RWPE2 (cell line): ENCODE results near the gene ZNF496.

Source experiments
- ATAC-seq: fragments of 200-7000 bp; cut with Tn5 transposase; 3 replicates; pipeline ENCODE4 v1.9.1; 2021; ENCODE audit warnings: low read depth
- DNase-seq: peaks from one replicate; pipeline ENCODE4 v3.0.0-alpha.2; 2020; ENCODE audit warnings: low spot score
- H3K27ac ChIP-seq: fragments of 450-650 bp; 2 replicates; pipeline ENCODE4 v1.5.1; 2017; ENCODE audit warnings: mild to moderate bottlenecking; ENCODE audit not compliant: poor library complexity, severe bottlenecking
- H3K27me3 ChIP-seq: fragments of 250-450 bp; sonication (Bioruptor Pico); 2 replicates; pipeline ENCODE4 v1.5.1; 2021; ENCODE audit warnings: mild to moderate bottlenecking, moderate library complexity; ENCODE audit not compliant: insufficient read depth, poor library complexity, severe bottlenecking
- H3K36me3 ChIP-seq: fragments of 250-450 bp; sonication (Bioruptor Pico); 2 replicates; pipeline ENCODE4 v1.5.1; 2020; ENCODE audit warnings: low read depth, mild to moderate bottlenecking, moderate library complexity
- H3K4me1 ChIP-seq: fragments of 250-450 bp; sonication (Bioruptor Pico); 2 replicates; pipeline ENCODE4 v1.5.1; 2021; ENCODE audit warnings: mild to moderate bottlenecking, moderate library complexity; ENCODE audit not compliant: insufficient read depth, poor library complexity, severe bottlenecking
- H3K4me3 ChIP-seq: fragments of 250-450 bp; sonication (Bioruptor Pico); 2 replicates; pipeline ENCODE4 v1.5.1; 2021; ENCODE audit warnings: mild to moderate bottlenecking, moderate library complexity; ENCODE audit not compliant: severe bottlenecking
- H3K9me3 ChIP-seq: fragments of 250-450 bp; sonication (Bioruptor Pico); 2 replicates; pipeline ENCODE4 v1.5.1; 2021; ENCODE audit warnings: mild to moderate bottlenecking, moderate library complexity; ENCODE audit not compliant: severe bottlenecking
- TF ChIP-seq, protein P1 (sequence below): fragments of 450-650 bp; IDR thresholded peaks from one replicate; pipeline ENCODE4 v1.5.1; 2017; ENCODE audit warnings: mild to moderate bottlenecking, moderate library complexity; ENCODE audit not compliant: poor library complexity, severe bottlenecking

ZNF496 gene

DNA sequence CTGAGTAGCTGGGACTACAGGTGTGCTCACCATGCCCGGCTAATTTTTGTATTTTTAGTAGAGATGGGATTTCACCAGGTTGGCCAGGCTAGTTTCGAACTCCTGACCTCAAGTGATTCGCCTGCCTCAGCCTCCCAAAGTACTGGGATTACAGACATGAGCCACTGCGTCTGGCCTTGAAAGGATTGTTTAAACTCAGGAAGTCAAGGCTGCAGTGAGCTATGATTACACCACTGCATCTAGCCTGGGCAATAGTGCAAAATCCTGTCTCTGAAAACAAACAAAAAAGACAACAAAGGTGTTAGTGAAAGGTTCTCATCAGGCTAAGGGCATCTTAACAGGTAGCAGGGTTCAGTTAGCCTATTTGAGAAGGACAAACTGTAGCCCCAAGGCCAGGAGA lies 14.2 kb upstream of the ZNF496 start:
- H3K27ac ChIP-seq = no peak overlapping the region
- TF ChIP-seq, protein P1, sequence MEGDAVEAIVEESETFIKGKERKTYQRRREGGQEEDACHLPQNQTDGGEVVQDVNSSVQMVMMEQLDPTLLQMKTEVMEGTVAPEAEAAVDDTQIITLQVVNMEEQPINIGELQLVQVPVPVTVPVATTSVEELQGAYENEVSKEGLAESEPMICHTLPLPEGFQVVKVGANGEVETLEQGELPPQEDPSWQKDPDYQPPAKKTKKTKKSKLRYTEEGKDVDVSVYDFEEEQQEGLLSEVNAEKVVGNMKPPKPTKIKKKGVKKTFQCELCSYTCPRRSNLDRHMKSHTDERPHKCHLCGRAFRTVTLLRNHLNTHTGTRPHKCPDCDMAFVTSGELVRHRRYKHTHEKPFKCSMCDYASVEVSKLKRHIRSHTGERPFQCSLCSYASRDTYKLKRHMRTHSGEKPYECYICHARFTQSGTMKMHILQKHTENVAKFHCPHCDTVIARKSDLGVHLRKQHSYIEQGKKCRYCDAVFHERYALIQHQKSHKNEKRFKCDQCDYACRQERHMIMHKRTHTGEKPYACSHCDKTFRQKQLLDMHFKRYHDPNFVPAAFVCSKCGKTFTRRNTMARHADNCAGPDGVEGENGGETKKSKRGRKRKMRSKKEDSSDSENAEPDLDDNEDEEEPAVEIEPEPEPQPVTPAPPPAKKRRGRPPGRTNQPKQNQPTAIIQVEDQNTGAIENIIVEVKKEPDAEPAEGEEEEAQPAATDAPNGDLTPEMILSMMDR = no peak
- DNase-seq (no peak), ATAC-seq (no peak)
- no peaks in the 10 kb centered on the region for H3K36me3 ChIP-seq
- H3K9me3 ChIP-seq = no peaks in the 10 kb centered on the region
- no peak overlapping the region for H3K4me3 ChIP-seq
- peaks cover 4% of the 10 kb centered on the region for H3K4me1 ChIP-seq
- H3K27me3 ChIP-seq = no peaks in the 10 kb centered on the region

DNA sequence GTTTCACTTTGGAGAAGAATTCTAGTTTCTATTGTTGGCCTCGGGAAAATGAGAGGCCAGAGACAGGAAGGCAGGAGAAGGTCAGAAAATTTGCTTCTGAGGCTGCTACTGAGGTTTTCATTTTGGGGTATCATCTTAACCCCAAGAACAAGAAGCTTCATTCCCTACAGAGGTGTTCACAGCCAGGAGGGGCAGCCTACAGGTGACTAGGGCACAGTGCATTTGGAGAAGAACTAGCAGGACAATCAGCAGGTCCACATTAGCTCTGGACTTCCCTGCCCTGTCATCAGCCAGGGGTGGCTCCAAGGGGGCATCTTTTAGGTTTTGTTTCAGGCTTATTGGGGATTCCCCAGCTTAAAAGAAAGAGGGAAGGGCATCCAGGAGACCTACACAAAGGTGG lies 12.1 kb upstream of the ZNF496 start:
- Histone ChIP-seq H3K4me1 (peaks cover 4% of the 10 kb centered on the region), H3K27ac (no peak overlapping the region), H3K27me3 (no peaks in the 10 kb centered on the region), H3K4me3 (no peak overlapping the region), H3K9me3 (no peaks in the 10 kb centered on the region), H3K36me3 (no peaks in the 10 kb centered on the region)
- ATAC-seq (no peak), DNase-seq (no peak)
- TF ChIP-seq, protein P1 = no peak

DNA sequence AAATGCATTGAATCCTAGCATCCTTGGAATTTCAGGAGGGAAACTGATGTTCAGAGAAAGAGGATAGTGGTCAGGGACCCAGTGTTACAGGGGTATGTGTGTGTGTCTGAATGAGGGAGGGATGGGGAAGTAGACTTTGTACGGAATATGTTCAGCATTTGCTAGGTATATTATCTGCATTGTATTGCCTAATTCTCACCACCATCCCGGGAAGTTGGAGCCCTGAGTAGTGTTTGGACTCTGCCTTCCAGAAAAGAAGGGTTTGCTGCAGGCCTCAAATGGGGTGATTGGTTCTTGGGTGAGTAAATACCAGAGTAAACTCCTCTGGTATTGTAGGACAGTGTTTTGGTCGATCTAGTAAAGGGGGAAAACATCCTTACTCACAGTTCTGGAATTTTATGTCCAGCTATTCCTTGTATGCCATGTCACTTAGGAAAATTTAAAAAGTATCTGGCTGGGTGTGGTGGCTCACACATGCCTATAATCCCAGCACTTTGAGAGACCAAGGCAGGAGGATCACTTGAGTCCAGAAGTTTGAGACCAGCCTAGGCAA lies 7.1 kb upstream of the ZNF496 start:
- H3K4me1 ChIP-seq = peaks cover 4% of the 10 kb centered on the region
- no peaks in the 10 kb centered on the region for H3K9me3 ChIP-seq
- H3K36me3 ChIP-seq = peaks cover 3% of the 10 kb centered on the region
- ATAC-seq = no peak
- H3K4me3 ChIP-seq = no peak overlapping the region
- no peaks in the 10 kb centered on the region for H3K27me3 ChIP-seq
- H3K27ac ChIP-seq = no peak overlapping the region
- no peak for DNase-seq
- TF ChIP-seq, protein P1 = no peak

DNA sequence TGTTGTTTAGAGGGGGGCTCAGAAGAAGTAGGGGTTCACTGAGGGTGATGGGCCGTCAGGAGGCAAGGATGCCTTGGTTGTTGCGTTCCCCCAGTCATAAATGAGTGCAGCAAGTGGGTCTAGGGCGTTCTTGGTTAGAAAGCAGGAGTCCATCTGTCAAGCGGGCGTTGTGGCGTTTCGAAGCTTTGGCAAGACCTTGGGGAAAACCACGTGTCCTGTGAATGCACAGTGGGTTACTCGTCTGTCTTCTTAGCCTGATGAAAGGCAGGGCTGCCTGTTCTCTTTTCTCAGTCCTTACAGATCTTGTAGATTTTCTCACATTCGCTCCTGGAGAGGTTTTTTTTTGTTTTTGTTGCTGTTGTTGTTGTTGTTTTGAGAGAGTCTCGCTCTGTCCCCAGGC lies 6.3 kb upstream of the ZNF496 start:
- DNase-seq = no peak
- TF ChIP-seq, protein P1 = no peak
- Histone ChIP-seq H3K4me3 (no peak overlapping the region), H3K9me3 (no peaks in the 10 kb centered on the region), H3K36me3 (peaks cover 12% of the 10 kb centered on the region), H3K27ac (no peak overlapping the region), H3K27me3 (no peaks in the 10 kb centered on the region), H3K4me1 (peaks cover 4% of the 10 kb centered on the region)
- ATAC-seq = no peak

DNA sequence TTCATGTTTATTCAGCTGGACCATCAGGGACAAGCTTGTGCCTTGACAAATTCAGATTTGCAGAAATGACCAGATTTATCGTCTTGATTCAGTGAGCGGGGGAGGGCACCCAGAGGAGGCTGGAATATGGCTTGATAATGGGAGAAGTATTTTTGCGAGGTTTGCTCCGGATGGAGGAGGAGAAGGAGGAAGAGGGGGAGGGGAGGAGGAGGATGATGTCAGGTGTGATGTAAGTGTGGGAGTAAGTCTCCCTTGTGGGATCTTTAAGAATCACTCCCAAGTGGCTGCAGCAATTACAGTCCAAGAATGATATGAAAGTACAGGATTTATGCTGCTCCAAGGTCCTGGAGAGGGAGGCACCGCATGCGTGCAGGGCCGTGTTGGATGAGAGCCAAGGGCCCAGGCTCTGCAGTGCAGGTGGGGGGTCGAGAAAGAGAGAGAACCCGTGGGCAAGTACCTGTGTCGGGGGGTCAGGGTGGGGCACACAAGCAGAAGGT lies 5.6 kb upstream of the ZNF496 start:
- no peak for ATAC-seq
- no peaks in the 10 kb centered on the region for H3K4me1 ChIP-seq
- DNase-seq = no peak
- no peak overlapping the region for H3K27ac ChIP-seq
- no peaks in the 10 kb centered on the region for H3K27me3 ChIP-seq
- TF ChIP-seq, protein P1 = no peak
- peaks cover 16% of the 10 kb centered on the region for H3K36me3 ChIP-seq
- H3K4me3 ChIP-seq = no peak overlapping the region
- H3K9me3 ChIP-seq = no peaks in the 10 kb centered on the region
